Mesendoderm (in vitro differentiated cells): ENCODE measurements around the gene KCNJ11.

Experiments used
- DNase-seq: peaks from one replicate; pipeline ENCODE4 v3.0.0; 2013
- H2AK5ac ChIP-seq: 2 replicates; pipeline ENCODE4 v1.6.1; 2013; ENCODE audit warnings: low read length, inconsistent platforms
- H2BK120ac ChIP-seq: 2 replicates; pipeline ENCODE4 v1.6.1; 2013; ENCODE audit warnings: low read depth, mild to moderate bottlenecking, low read length, moderate library complexity, mixed read lengths
- H2BK15ac ChIP-seq: replicated peaks from 2 replicates; pipeline ENCODE4 v1.6.1; 2013; ENCODE audit warnings: low read depth, mild to moderate bottlenecking, moderate library complexity
- H2BK5ac ChIP-seq: 2 replicates; pipeline ENCODE4 v1.6.1; 2013; ENCODE audit warnings: low read length, inconsistent platforms
- H3K18ac ChIP-seq: 2 replicates; pipeline ENCODE4 v1.6.1; 2013; ENCODE audit warnings: mild to moderate bottlenecking, low read length, mixed read lengths
- H3K23ac ChIP-seq: one replicate; pipeline ENCODE4 v1.6.1; 2013; ENCODE audit warnings: low read length
- H3K27ac ChIP-seq: 2 replicates; pipeline ENCODE4 v1.5.1; 2013; ENCODE audit warnings: low read depth, mild to moderate bottlenecking, inconsistent platforms, low read length, moderate library complexity
- H3K27me3 ChIP-seq: 2 replicates; pipeline ENCODE4 v1.6.1; 2013; ENCODE audit warnings: low read length, control low read depth, mild to moderate bottlenecking, inconsistent platforms; ENCODE audit not compliant: insufficient read depth, poor library complexity
- H3K36me3 ChIP-seq: 2 replicates; pipeline ENCODE4 v1.6.1; 2013; ENCODE audit warnings: low read length, inconsistent platforms; ENCODE audit not compliant: control insufficient read depth, insufficient read depth
- H3K4ac ChIP-seq: one replicate; pipeline ENCODE4 v1.6.1; 2013; ENCODE audit warnings: low read depth, mild to moderate bottlenecking, low read length, moderate library complexity
- H3K4me1 ChIP-seq: 2 replicates; pipeline ENCODE4 v1.6.1; 2013; ENCODE audit warnings: low read depth, low read length, inconsistent platforms; ENCODE audit not compliant: control insufficient read depth
- H3K4me2 ChIP-seq: 2 replicates; pipeline ENCODE4 v1.6.1; 2013; ENCODE audit warnings: low read length
- H3K4me3 ChIP-seq: 2 replicates; pipeline ENCODE4 v1.5.1; 2013; ENCODE audit warnings: mild to moderate bottlenecking, low read length
- H3K56ac ChIP-seq: one replicate; pipeline ENCODE4 v1.6.1; 2013; ENCODE audit warnings: low read length
- H3K79me1 ChIP-seq: 2 replicates; pipeline ENCODE4 v1.6.1; 2013; ENCODE audit warnings: low read length, inconsistent platforms
- H3K79me2 ChIP-seq: 2 replicates; pipeline ENCODE4 v1.6.1; 2013; ENCODE audit warnings: mild to moderate bottlenecking, low read length; ENCODE audit not compliant: control insufficient read depth, insufficient read depth
- H3K9ac ChIP-seq: 2 replicates; pipeline ENCODE4 v1.6.1; 2013; ENCODE audit warnings: low read length, inconsistent platforms
- H4K5ac ChIP-seq: one replicate; pipeline ENCODE4 v1.6.1; 2013; ENCODE audit warnings: low read length
- H4K8ac ChIP-seq: one replicate; pipeline ENCODE4 v1.6.1; 2013; ENCODE audit warnings: low read depth, mild to moderate bottlenecking, control low read depth, low read length, moderate library complexity
- WGBS: extraction: QIAGEN DNeasy Blood & Tissue Kit; methylation state at CpG from one replicate; pipeline ENCODE4 v1.1.7; 2013; ENCODE audit warnings: low lambda C conversion rate, missing lambda C conversion rate; ENCODE audit not compliant: insufficient coverage; ENCODE audit errors: extremely low coverage; 5-methylcytosine and 5-hydroxymethylcytosine counted together

KCNJ11 gene

GRCh38 chr11:17379383-17380180 lies 8.9 kb downstream of the KCNJ11 start:
- Histone ChIP-seq H3K18ac (no peak overlapping the region), H2BK15ac (no peak overlapping the region), H3K79me1 (no peaks in the 10 kb centered on the region), H3K36me3 (no peaks in the 10 kb centered on the region), H3K4ac (no peak overlapping the region), H3K4me2 (no peak overlapping the region), H3K23ac (no peak overlapping the region), H3K79me2 (no peaks in the 10 kb centered on the region), H3K4me3 (no peak overlapping the region), H3K4me1 (no peaks in the 10 kb centered on the region), H3K9ac (no peak overlapping the region), H2BK5ac (no peak overlapping the region), H3K27ac (no peak overlapping the region), H3K27me3 (no peaks in the 10 kb centered on the region), H2BK120ac (no peak overlapping the region), H3K56ac (no peak overlapping the region), H4K5ac (no peak overlapping the region), H2AK5ac (no peak overlapping the region), H4K8ac (no peak overlapping the region)
- WGBS: no CpG with 5 or more reads among the region's 7 CpGs
- no peak for DNase-seq

- Histone ChIP-seq H3K9ac (no peak overlapping the region), H2BK120ac (no peak overlapping the region), H3K4me2 (no peak overlapping the region), H3K27me3 (no peaks in the 10 kb centered on the region), H2BK15ac (no peak overlapping the region), H3K4me3 (no peak overlapping the region), H3K79me1 (no peaks in the 10 kb centered on the region), H4K5ac (no peak overlapping the region), H3K27ac (no peak overlapping the region), H3K23ac (no peak overlapping the region), H2AK5ac (no peak overlapping the region), H3K56ac (no peak overlapping the region), H3K4ac (no peak overlapping the region), H3K79me2 (no peaks in the 10 kb centered on the region), H3K36me3 (no peaks in the 10 kb centered on the region), H4K8ac (no peak overlapping the region), H2BK5ac (no peak overlapping the region), H3K4me1 (no peaks in the 10 kb centered on the region), H3K18ac (no peak overlapping the region)
- WGBS: no CpG with 5 or more reads among the region's 2 CpGs
- DNase-seq: no peak
Measured at GRCh38 chr11:17378655-17379054, 9.8 kb downstream of the KCNJ11 start.

GRCh38 chr11:17376493-17376892 lies 12.0 kb downstream of the KCNJ11 start:
- H3K56ac ChIP-seq: no peak overlapping the region
- no peak overlapping the region for H4K5ac ChIP-seq
- H2AK5ac ChIP-seq: no peak overlapping the region
- H3K27ac ChIP-seq: no peak overlapping the region
- DNase-seq: no peak
- no peaks in the 10 kb centered on the region for H3K4me1 ChIP-seq
- H3K4me2 ChIP-seq: no peak overlapping the region
- H3K4ac ChIP-seq: no peak overlapping the region
- H3K79me1 ChIP-seq: no peaks in the 10 kb centered on the region
- no peaks in the 10 kb centered on the region for H3K27me3 ChIP-seq
- no CpG with 5 or more reads among the region's 3 CpGs for WGBS
- no peak overlapping the region for H3K23ac ChIP-seq
- no peak overlapping the region for H2BK15ac ChIP-seq
- no peak overlapping the region for H4K8ac ChIP-seq
- H3K18ac ChIP-seq: no peak overlapping the region
- H2BK5ac ChIP-seq: no peak overlapping the region
- H2BK120ac ChIP-seq: no peak overlapping the region
- H3K79me2 ChIP-seq: no peaks in the 10 kb centered on the region
- H3K36me3 ChIP-seq: no peaks in the 10 kb centered on the region
- no peak overlapping the region for H3K4me3 ChIP-seq
- H3K9ac ChIP-seq: no peak overlapping the region

- Histone ChIP-seq H3K4me3 (no peak overlapping the region), H3K79me2 (no peaks in the 10 kb centered on the region), H3K4me1 (no peaks in the 10 kb centered on the region), H4K8ac (no peak overlapping the region), H3K4me2 (no peak overlapping the region), H3K9ac (no peak overlapping the region), H3K18ac (no peak overlapping the region), H3K27me3 (no peaks in the 10 kb centered on the region), H3K36me3 (no peaks in the 10 kb centered on the region), H2BK120ac (no peak overlapping the region), H3K79me1 (no peaks in the 10 kb centered on the region), H2BK15ac (no peak overlapping the region), H3K27ac (no peak overlapping the region), H2AK5ac (no peak overlapping the region), H4K5ac (no peak overlapping the region), H3K23ac (no peak overlapping the region), H2BK5ac (no peak overlapping the region), H3K56ac (no peak overlapping the region), H3K4ac (no peak overlapping the region)
- WGBS: no CpG with 5 or more reads among the region's 5 CpGs
- no peak for DNase-seq
Measured at GRCh38 chr11:17375547-17375946, 12.9 kb downstream of the KCNJ11 start.

- no peak overlapping the region for H3K23ac ChIP-seq
- no peaks in the 10 kb centered on the region for H3K4me1 ChIP-seq
- peak; percentile 56 for DNase-seq
- H2BK5ac ChIP-seq: no peak overlapping the region
- no peak overlapping the region for H4K8ac ChIP-seq
- H3K27ac ChIP-seq: no peak overlapping the region
- no peaks in the 10 kb centered on the region for H3K36me3 ChIP-seq
- no peak overlapping the region for H3K9ac ChIP-seq
- H3K56ac ChIP-seq: no peak overlapping the region
- no peaks in the 10 kb centered on the region for H3K79me2 ChIP-seq
- H4K5ac ChIP-seq: no peak overlapping the region
- H3K27me3 ChIP-seq: no peaks in the 10 kb centered on the region
- no peaks in the 10 kb centered on the region for H3K79me1 ChIP-seq
- no peak overlapping the region for H3K4ac ChIP-seq
- H2AK5ac ChIP-seq: no peak overlapping the region
- H3K4me3 ChIP-seq: peak overlapping the region; percentile 5
- no peak overlapping the region for H3K18ac ChIP-seq
- no peak overlapping the region for H3K4me2 ChIP-seq
- H2BK120ac ChIP-seq: no peak overlapping the region
- H2BK15ac ChIP-seq: no peak overlapping the region
- no CpG with 5 or more reads among the region's 3 CpGs for WGBS
Measured at GRCh38 chr11:17371614-17372013, 16.8 kb downstream of the KCNJ11 start.
